ENCODE measurements around the gene SLC25A46. TPM values are rescaled to one million over a fixed set of nuclear protein-coding genes. Genes with fewer than 3 reads are reported as not detected.
"Not testable (repeated sequence)": the region's sequence is repeated elsewhere in the genome, so short reads cannot be mapped to it uniquely, and the experiment has no call there.

The SLC25A46 gene
- total RNA-seq (ENCODE audit: low replicate concordance): 77.6 and 102 TPM in 2 replicates

DNA sequence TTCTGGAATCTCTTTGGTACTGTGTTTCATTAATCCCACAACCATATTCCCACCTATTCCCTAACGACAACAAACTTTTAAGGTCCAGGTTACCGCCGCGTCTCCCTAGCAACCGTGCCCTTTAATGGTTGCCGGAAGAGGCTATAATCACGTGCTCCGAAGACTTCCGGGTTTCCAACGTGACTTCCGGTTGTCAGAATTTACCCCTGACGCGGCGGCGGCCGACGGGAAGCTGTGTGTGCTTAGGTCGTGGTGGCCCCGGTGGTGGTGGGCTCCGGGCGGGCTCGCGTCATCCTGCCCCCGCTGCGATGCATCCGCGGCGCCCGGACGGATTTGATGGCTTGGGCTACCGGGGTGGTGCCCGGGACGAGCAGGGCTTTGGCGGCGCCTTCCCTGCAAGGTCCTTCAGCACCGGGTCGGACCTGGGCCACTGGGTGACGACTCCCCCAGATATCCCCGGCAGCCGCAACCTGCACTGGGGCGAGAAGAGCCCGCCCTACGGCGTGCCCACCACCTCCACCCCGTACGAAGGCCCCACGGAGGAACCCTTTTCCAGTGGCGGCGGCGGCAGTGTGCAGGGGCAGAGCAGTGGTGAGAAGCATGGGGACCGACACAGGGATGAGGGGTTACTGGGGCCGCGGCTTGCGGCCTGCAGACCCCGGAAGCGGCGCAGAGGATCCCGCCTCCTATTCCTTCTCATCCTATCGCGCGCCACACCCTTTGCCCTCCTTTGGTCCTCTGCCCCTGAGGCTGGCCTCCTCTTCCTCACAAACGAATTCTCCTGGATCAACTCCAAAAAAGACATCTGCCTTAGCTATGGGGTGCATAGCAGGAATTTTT is at the start of gene SLC25A46:
TSS of gene SLC25A46 (plus strand) at position 196 of the 840 bp plus-strand sequence. CDS start at position 309, 113 bp downstream.
- TF ChIP-seq, protein P1, sequence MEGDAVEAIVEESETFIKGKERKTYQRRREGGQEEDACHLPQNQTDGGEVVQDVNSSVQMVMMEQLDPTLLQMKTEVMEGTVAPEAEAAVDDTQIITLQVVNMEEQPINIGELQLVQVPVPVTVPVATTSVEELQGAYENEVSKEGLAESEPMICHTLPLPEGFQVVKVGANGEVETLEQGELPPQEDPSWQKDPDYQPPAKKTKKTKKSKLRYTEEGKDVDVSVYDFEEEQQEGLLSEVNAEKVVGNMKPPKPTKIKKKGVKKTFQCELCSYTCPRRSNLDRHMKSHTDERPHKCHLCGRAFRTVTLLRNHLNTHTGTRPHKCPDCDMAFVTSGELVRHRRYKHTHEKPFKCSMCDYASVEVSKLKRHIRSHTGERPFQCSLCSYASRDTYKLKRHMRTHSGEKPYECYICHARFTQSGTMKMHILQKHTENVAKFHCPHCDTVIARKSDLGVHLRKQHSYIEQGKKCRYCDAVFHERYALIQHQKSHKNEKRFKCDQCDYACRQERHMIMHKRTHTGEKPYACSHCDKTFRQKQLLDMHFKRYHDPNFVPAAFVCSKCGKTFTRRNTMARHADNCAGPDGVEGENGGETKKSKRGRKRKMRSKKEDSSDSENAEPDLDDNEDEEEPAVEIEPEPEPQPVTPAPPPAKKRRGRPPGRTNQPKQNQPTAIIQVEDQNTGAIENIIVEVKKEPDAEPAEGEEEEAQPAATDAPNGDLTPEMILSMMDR (IDR thresholded peaks at IDR 0.05; ENCODE audit: insufficient read depth, low read length): no peak
- peak; percentile 86 for DNase-seq (ENCODE audit: low read depth)
- H3K4me3 ChIP-seq (ENCODE audit: low read depth, low read length): peak within 1 kb of the TSS; percentile 85

DNA sequence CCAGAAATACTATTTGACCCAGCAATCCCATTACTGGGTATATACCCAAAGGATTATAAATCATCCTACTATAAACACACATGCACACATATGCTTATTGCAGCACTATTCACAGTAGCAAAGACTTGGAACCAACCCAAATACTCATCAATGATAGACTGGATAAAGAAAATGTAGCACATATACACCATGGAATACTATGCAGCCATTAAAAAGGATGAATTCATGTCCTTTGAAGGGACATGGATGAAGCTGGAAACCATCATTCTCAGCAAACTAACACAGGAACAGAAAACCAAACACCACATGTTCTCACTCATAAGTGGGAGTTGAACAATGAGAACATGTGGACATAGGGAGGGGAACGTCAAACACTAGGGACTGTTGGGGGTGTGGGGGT is 48.2 kb upstream of the SLC25A46 start:
- not testable (repeated sequence) for DNase-seq (ENCODE audit: low read depth); H3K4me3 ChIP-seq (ENCODE audit: low read depth, low read length)

DNA sequence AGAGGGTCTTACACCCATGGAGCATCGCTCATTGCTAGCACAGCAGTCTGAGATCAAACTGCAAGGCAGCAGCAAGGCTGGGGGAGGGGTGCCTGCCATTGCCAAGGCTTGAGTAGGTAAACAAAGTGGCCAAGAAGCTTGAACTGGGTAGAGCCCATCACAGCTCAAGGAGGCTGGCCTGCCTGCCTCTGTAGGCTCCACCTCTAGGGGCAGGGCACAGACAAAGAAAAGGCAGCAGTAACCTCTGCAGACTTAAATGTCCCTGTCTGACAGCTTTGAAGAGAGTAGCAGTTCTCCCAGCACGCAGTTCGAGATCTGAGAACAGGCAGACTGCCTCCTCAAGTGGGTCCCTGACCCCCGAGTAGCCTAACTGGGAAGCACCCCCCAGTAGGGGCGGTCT is 46.1 kb upstream of the SLC25A46 start:
- H3K4me3 ChIP-seq (ENCODE audit: low read depth, low read length); DNase-seq (ENCODE audit: low read depth): not testable (repeated sequence)

DNA sequence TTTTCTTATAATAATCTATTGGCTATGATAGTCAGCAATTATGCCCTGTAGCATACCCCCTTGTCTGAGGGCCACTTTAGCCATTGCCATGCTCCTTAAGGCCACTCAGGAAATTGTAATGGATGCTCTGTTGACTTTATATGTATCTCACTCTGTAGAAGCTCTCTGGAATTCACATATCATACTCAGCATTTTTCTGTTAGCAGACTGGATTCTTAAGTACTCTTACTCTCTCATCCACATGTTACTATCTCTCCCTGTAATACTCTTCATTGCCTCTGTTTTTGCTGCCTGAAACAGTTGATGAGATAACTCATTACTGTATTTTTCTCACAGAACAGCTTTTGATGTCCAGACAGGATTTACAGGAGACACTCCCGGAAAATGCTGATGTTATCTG is 36.5 kb upstream of the SLC25A46 start:
- no peak for DNase-seq (ENCODE audit: low read depth)
- H3K4me3 ChIP-seq (ENCODE audit: low read depth, low read length): no peak overlapping the region
- TF ChIP-seq, protein P1 (IDR thresholded peaks at IDR 0.05; ENCODE audit: insufficient read depth, low read length): no peak

DNA sequence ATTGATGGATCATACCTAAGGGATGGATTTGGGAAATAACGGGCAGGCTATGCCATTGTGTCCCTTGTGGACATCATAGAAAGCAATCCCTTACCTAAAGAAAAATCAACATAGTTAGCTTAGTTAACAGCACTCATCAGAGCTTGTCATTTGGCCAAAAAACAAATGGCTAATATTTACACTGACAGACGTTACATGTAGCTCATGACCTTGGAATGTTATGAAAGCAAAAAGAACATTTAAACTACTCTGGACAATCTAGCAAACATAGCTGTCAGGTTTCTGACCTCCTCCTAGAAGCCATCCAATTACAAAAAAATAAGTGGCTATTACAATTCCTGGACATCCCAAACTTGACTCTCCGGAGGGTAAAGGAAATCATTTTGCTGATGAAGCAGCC is 36.1 kb upstream of the SLC25A46 start:
- TF ChIP-seq, protein P1 (IDR thresholded peaks at IDR 0.05; ENCODE audit: insufficient read depth, low read length): no peak
- DNase-seq (ENCODE audit: low read depth): no peak
- no peak overlapping the region for H3K4me3 ChIP-seq (ENCODE audit: low read depth, low read length)

DNA sequence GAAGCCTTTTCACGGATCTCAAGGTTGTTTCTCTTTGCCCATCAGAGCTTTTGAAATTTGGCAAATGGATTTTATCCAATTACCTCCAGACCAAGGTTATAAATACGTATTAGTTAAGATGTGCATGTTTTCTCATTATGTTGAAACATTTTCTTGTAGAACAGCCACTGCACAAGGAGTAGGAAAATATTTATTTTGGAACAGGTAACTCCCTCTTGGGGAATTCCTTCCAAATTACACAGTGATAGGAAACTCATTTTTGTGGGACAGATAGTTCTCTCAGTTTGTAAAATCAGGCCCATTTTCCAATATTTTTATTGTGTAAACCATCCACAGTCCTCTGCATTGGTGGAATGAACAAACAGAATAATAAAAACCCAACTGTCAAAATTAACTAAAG is 35.3 kb upstream of the SLC25A46 start:
- H3K4me3 ChIP-seq (ENCODE audit: low read depth, low read length): no peak overlapping the region
- TF ChIP-seq, protein P1 (IDR thresholded peaks at IDR 0.05; ENCODE audit: insufficient read depth, low read length): no peak

GRCh38 chr5:110705349-110705748 is 33.5 kb upstream of the SLC25A46 start:
- no peak for DNase-seq (ENCODE audit: low read depth)
- no peak overlapping the region for H3K4me3 ChIP-seq (ENCODE audit: low read depth, low read length)
- TF ChIP-seq, protein P1 (IDR thresholded peaks at IDR 0.05; ENCODE audit: insufficient read depth, low read length): no peak

More for the DNA sequence above, 35.3 kb upstream of the SLC25A46 start:
- DNase-seq (ENCODE audit: low read depth): no peak

Data from fibroblast of the aortic adventitia (primary cell).